ENCODE data around the gene POLR1B. TPM values are rescaled to one million over a fixed set of nuclear protein-coding genes. Genes with fewer than 3 reads are reported as not detected.
A peak's percentile ranks its signal among the peaks of the same experiment; 100 is the strongest.

POLR1B gene
- total RNA-seq, 2 experiments from 2014 or later, result 50.7 to 55.3 TPM

- ChIA-PET POLR2A (interaction anchor here (0.6 to 2.6 kb wide), 4 partner anchors 19 to 142 kb away, joined by 3 to 11 read pairs (median 3); partner anchors contain the start of gene SLC20A1), CTCF (interaction anchor here (0.6 to 2.8 kb wide), 6 partner anchors 15 to 165 kb away, joined by 3 to 21 read pairs (median 4); no protein-coding TSS in a partner anchor)
- Mint-ChIP-seq H3K27ac (peak overlapping the region; percentile 99), H3K4me1 (ENCODE audit: low read depth) (peaks cover 30% of the 10 kb centered on the region), H3K9me3 (no peaks in the 10 kb centered on the region), H3K4me3 (peak overlapping the region; percentile 97), H3K27me3 (no peaks in the 10 kb centered on the region), H3K36me3 (peaks cover 15% of the 10 kb centered on the region)
- intact Hi-C loops (cut with micrococcal nuclease), result loop anchor here (1.0 to 5.0 kb wide), 7 partner anchors 43 to 398 kb away; partner anchors contain the start of genes POLR1B, SLC20A1, ZC3H6 and ZC3H8
- no peak for DNase-seq
Observed at GRCh38 chr2:112584891-112585250, 42.6 kb downstream of the POLR1B start.

- ChIA-PET POLR2A (interaction anchor here (2.6 kb wide), 1 partner anchor 60 kb away, joined by 11 read pairs; the partner anchor contains the start of gene SLC20A1), CTCF (interaction anchor here (1.0 to 2.8 kb wide), 4 partner anchors 15 to 141 kb away, joined by 3 to 21 read pairs (median 5); no protein-coding TSS in a partner anchor)
- peak overlapping the region; percentile 99 for H3K27ac Mint-ChIP-seq
Observed at GRCh38 chr2:112585400-112585799, 43.1 kb downstream of the POLR1B start.

GRCh38 chr2:112585873-112586464 is 43.7 kb downstream of the POLR1B start:
- no peak overlapping the region for H3K4me3 Mint-ChIP-seq

More at GRCh38 chr2:112585400-112585799, 43.1 kb downstream of the POLR1B start:
- peaks cover 15% of the 10 kb centered on the region for H3K36me3 Mint-ChIP-seq
- H3K9me3 Mint-ChIP-seq, result no peaks in the 10 kb centered on the region
- H3K27me3 Mint-ChIP-seq, result no peaks in the 10 kb centered on the region
- peaks cover 30% of the 10 kb centered on the region for H3K4me1 Mint-ChIP-seq (ENCODE audit: low read depth)
- DNase-seq, result no peak
- H3K4me3 Mint-ChIP-seq, result peak overlapping the region; percentile 97
- intact Hi-C loops (cut with micrococcal nuclease), result loop anchor here (2.0 kb wide), 2 partner anchors 45 to 331 kb away; partner anchors contain the start of gene ZC3H8

DNA sequence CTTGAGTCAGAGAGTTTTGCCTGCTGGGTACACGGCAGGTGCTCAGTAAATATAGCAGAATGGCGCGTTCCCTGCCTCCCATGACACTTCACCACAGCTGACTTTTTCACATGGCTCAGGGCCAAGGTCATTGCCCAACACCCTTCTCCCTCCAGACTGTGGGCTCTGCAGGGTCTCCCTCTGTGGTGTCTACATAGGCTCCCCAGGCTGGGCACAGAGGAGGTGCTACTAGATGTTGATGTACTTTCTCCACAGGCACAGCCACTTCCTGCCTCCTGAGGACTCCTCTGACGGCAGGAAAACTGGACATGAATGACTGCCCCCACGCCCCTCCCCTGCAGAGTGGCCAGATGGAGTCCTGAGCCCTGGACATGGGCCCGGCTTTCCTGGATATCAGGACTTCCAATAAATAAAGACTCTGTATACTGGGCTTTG is 46.4 kb downstream of the POLR1B start:
- no peaks in the 10 kb centered on the region for H3K27me3 Mint-ChIP-seq
- H3K27ac Mint-ChIP-seq, result no peak overlapping the region
- POLR2A ChIA-PET, result no interaction called here
- peaks cover 18% of the 10 kb centered on the region for H3K4me1 Mint-ChIP-seq (ENCODE audit: low read depth)
- no peaks in the 10 kb centered on the region for H3K9me3 Mint-ChIP-seq
- no peak overlapping the region for H3K4me3 Mint-ChIP-seq
- intact Hi-C loops (cut with micrococcal nuclease), result no loop called here
- peaks cover 17% of the 10 kb centered on the region for H3K36me3 Mint-ChIP-seq
- no peak for DNase-seq
- CTCF ChIA-PET, result no interaction called here

More at GRCh38 chr2:112585873-112586464, 43.7 kb downstream of the POLR1B start:
- Mint-ChIP-seq H3K36me3 (peaks cover 15% of the 10 kb centered on the region), H3K27ac (peak overlapping the region; percentile 43), H3K27me3 (no peaks in the 10 kb centered on the region), H3K9me3 (no peaks in the 10 kb centered on the region), H3K4me1 (ENCODE audit: low read depth) (peaks cover 30% of the 10 kb centered on the region)
- no peak for DNase-seq
- CTCF ChIA-PET, result interaction anchor here (2.8 kb wide), 1 partner anchor 141 kb away, joined by 21 read pairs; no protein-coding TSS in a partner anchor
- intact Hi-C loops (cut with micrococcal nuclease), result loop anchor here (2.0 kb wide), 2 partner anchors 45 to 331 kb away; partner anchors contain the start of gene ZC3H8
- POLR2A ChIA-PET, result interaction anchor here (2.6 kb wide), 1 partner anchor 59 kb away, joined by 11 read pairs; the partner anchor contains the start of gene SLC20A1

DNA sequence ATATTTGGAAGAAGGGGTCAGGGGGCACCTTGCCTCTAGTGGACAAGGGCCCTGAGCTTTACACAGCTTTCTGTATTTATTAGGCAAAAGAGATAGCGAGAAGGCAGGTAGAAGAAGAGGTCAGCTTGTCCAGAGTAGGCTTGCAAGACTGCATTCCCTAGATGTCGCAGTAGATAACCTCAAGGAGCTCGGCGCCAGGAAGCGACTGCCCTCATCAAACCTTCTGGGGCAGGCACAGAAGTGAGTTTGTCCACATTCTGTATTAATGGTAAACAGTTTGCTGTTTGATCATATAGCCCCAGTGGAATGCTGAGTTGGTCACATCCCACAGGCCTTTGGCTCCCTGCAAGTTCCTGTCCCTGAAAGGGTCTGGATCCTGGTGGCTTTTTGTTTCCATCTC is 49.1 kb downstream of the POLR1B start:
- no peak for DNase-seq
- Mint-ChIP-seq H3K9me3 (no peaks in the 10 kb centered on the region), H3K36me3 (peaks cover 20% of the 10 kb centered on the region), H3K4me3 (no peak overlapping the region), H3K27ac (no peak overlapping the region), H3K4me1 (ENCODE audit: low read depth) (peaks cover 3% of the 10 kb centered on the region), H3K27me3 (no peaks in the 10 kb centered on the region)
- ChIA-PET CTCF (interaction anchor here (1.1 to 5.0 kb wide), 5 partner anchors 8 to 350 kb away, joined by 3 to 19 read pairs (median 3); no protein-coding TSS in a partner anchor), POLR2A (no interaction called here)
- intact Hi-C loops (cut with micrococcal nuclease), result no loop called here

GRCh38 chr2:112593736-112594135 is 51.5 kb downstream of the POLR1B start:
- CTCF ChIA-PET, result interaction anchor here (0.8 to 5.0 kb wide), 2 partner anchors 52 to 134 kb away, joined by 3 to 19 read pairs; partner anchors contain the start of gene SLC20A1
- POLR2A ChIA-PET, result no interaction called here
- no peak for DNase-seq
- Mint-ChIP-seq H3K36me3 (peaks cover 7% of the 10 kb centered on the region), H3K4me3 (no peak overlapping the region), H3K4me1 (ENCODE audit: low read depth) (no peaks in the 10 kb centered on the region), H3K27ac (no peak overlapping the region), H3K27me3 (no peaks in the 10 kb centered on the region), H3K9me3 (no peaks in the 10 kb centered on the region)
- intact Hi-C loops (cut with micrococcal nuclease), result no loop called here

DNA sequence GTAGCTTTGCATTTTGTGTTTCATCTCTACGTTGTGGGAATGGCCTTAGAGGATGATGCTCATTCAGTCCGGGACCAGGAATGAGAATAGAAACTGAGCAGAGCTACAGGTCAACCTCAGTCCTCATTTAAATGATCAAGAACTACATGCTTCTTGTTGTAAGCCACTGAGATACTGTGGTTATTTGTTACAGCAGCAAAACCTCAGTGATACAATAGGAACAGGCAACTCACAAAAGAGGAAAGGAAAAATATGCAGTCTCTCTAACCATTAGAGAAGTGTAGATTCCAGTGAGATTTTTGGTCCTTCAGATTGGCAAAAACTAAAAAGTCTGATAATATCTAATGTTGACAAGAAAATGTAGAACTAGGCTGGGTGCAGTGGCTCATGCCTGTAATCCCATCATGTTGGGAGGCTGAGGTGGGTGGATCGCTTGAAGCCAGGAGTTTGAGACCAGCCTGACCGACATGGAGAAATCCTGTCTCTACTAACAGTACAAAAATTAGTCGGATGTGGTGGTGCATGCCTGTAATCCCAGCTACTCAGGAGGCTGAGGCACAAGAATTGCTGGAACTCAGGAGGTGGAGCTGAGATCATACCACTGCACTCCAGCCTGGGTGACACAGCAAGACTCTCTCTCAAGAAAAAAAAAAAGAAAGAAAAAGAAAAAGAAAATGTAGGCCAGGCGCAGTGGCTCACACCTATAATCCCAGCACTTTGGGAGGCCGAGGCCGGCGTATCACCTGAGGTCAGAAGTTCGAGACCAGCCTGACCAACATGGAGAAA is 55.5 kb downstream of the POLR1B start:
- Mint-ChIP-seq H3K9me3 (no peaks in the 10 kb centered on the region), H3K4me3 (no peak overlapping the region), H3K27me3 (no peaks in the 10 kb centered on the region), H3K36me3 (peaks cover 7% of the 10 kb centered on the region), H3K27ac (no peak overlapping the region), H3K4me1 (ENCODE audit: low read depth) (peaks cover 5% of the 10 kb centered on the region)
- intact Hi-C loops (cut with micrococcal nuclease), result no loop called here
- POLR2A ChIA-PET, result no interaction called here
- CTCF ChIA-PET, result interaction anchor here (1.0 to 10.9 kb wide), 4 partner anchors 29 to 287 kb away, joined by 3 to 193 read pairs (median 6); no protein-coding TSS in a partner anchor
- DNase-seq, result no peak

- Mint-ChIP-seq H3K36me3 (no peaks in the 10 kb centered on the region), H3K4me1 (ENCODE audit: low read depth) (peaks cover 5% of the 10 kb centered on the region), H3K9me3 (no peaks in the 10 kb centered on the region), H3K27ac (no peak overlapping the region), H3K27me3 (no peaks in the 10 kb centered on the region), H3K4me3 (no peak overlapping the region)
- no peak for DNase-seq
- CTCF ChIA-PET, result interaction anchor here (0.9 to 10.9 kb wide), 26 partner anchors 9 to 358 kb away, joined by 3 to 193 read pairs (median 6); partner anchors contain the start of genes CHCHD5 and SLC20A1
- intact Hi-C loops (cut with micrococcal nuclease), result loop anchor here (1.0 to 5.0 kb wide), 3 partner anchors 91 to 342 kb away; no protein-coding TSS in a partner anchor
- POLR2A ChIA-PET, result no interaction called here
Observed at GRCh38 chr2:112600634-112601033, 58.4 kb downstream of the POLR1B start.

GRCh38 chr2:112601754-112602153 is 59.5 kb downstream of the POLR1B start:
- no peaks in the 10 kb centered on the region for H3K36me3 Mint-ChIP-seq
- CTCF ChIA-PET, result interaction anchor here (1.1 to 10.9 kb wide), 4 partner anchors 44 to 125 kb away, joined by 4 to 193 read pairs (median 9); partner anchors contain the start of gene SLC20A1

GRCh38 chr2:112602917-112603316 is 60.7 kb downstream of the POLR1B start:
- intact Hi-C loops (cut with micrococcal nuclease), result loop anchor here (5.0 kb wide), 1 partner anchor 339 kb away; no protein-coding TSS in a partner anchor
- H3K4me3 Mint-ChIP-seq, result no peak overlapping the region
- no peaks in the 10 kb centered on the region for H3K9me3 Mint-ChIP-seq
- no peak overlapping the region for H3K27ac Mint-ChIP-seq
- POLR2A ChIA-PET, result interaction anchor here (0.6 kb wide), 1 partner anchor 416 kb away, joined by 3 read pairs; no protein-coding TSS in a partner anchor
- no peaks in the 10 kb centered on the region for H3K27me3 Mint-ChIP-seq
- no peak for DNase-seq
- H3K36me3 Mint-ChIP-seq, result no peaks in the 10 kb centered on the region
- CTCF ChIA-PET, result interaction anchor here (0.6 to 10.9 kb wide), 3 partner anchors 83 to 124 kb away, joined by 3 to 193 read pairs (median 4); no protein-coding TSS in a partner anchor
- H3K4me1 Mint-ChIP-seq (ENCODE audit: low read depth), result peaks cover 5% of the 10 kb centered on the region

More at GRCh38 chr2:112601754-112602153, 59.5 kb downstream of the POLR1B start:
- DNase-seq, result no peak
- Mint-ChIP-seq H3K27ac (no peak overlapping the region), H3K4me3 (no peak overlapping the region), H3K4me1 (ENCODE audit: low read depth) (peaks cover 5% of the 10 kb centered on the region), H3K9me3 (no peaks in the 10 kb centered on the region), H3K27me3 (no peaks in the 10 kb centered on the region)
- POLR2A ChIA-PET, result no interaction called here
- intact Hi-C loops (cut with micrococcal nuclease), result loop anchor here (5.0 kb wide), 1 partner anchor 341 kb away; no protein-coding TSS in a partner anchor

DNA sequence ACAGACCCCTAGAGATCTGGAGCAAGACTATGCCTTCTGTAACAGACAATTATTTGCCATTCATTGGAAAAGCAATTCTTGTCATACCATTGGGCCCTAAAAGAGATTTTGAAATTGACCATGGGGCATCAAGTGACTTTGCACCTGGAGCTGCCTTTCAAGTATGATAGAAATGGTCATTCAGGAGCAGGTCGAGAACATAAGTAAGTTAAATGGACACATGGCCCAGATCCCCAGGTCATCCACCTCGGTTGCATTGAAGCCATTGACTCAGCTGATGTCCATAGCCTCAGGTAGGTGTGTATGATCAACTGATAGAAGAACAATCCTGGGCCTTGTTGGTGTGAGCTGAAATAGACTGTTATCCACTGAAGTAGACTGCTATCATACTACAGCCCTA is 61.5 kb downstream of the POLR1B start:
- ChIA-PET POLR2A (no interaction called here), CTCF (interaction anchor here (1.1 to 10.9 kb wide), 4 partner anchors 22 to 146 kb away, joined by 5 to 193 read pairs (median 6); no protein-coding TSS in a partner anchor)
- Mint-ChIP-seq H3K27me3 (no peaks in the 10 kb centered on the region), H3K4me1 (ENCODE audit: low read depth) (peaks cover 5% of the 10 kb centered on the region), H3K9me3 (no peaks in the 10 kb centered on the region), H3K27ac (no peak overlapping the region), H3K4me3 (no peak overlapping the region), H3K36me3 (no peaks in the 10 kb centered on the region)
- no peak for DNase-seq
- intact Hi-C loops (cut with micrococcal nuclease), result loop anchor here (5.0 kb wide), 1 partner anchor 339 kb away; no protein-coding TSS in a partner anchor
